B cell (primary cell): ENCODE results near the gene PASD1. TPM values are rescaled to one million over a fixed set of nuclear protein-coding genes. Genes with fewer than 3 reads are reported as not detected.

Experiments used
- ATAC-seq: fragments of 200-7000 bp; cut with Tn5 transposase; one replicate; pipeline ENCODE4 v1.10.0; 2021; ENCODE audit warnings: low read depth, mild to moderate bottlenecking, moderate number of reproducible peaks, moderate library complexity
- CTCF ChIA-PET: fragments of 350-600 bp; sonication (Branson Sonifier 250); formaldehyde crosslinking; loops from one replicate; lab custom pipeline; 2021; ENCODE audit warnings: antibody characterized with exemption, inconsistent platforms; lab: Charles Lee
- POLR2A ChIA-PET: fragments of 350-600 bp; sonication (Branson Sonifier 250); formaldehyde crosslinking; loops from one replicate; lab custom pipeline; 2021; ENCODE audit warnings: antibody characterized with exemption; lab: Charles Lee
- DNase-seq: peaks from one replicate; pipeline ENCODE4 v3.0.0; 2013
- H2AFZ ChIP-seq: 2 replicates; pipeline ENCODE4 v1.6.1; 2012; ENCODE audit warnings: mild to moderate bottlenecking, low read depth, low read length; ENCODE audit not compliant: insufficient read depth, poor library complexity, severe bottlenecking
- H3K27ac ChIP-seq, 2 donors: 1 replicate in 1 of 2; 2 replicates in 1 of 2; pipeline ENCODE4 v1.5.1; 2012 to 2013; ENCODE audit warnings: low read length in 2 of 2, mild to moderate bottlenecking in 2 of 2, moderate library complexity in 1 of 2
- H3K27me3 ChIP-seq, 4 experiments: fragments of 200-600 bp in 1 of 4; sonication (generic) in 1 of 4; replicated peaks in 1 of 4; 1 replicate in 2 of 4; 2 replicates in 2 of 4; pipeline versions ENCODE4 v1.6.1 to v1.7.0; 2013 to 2016; ENCODE audit warnings: low read length in 3 of 4, mild to moderate bottlenecking in 2 of 4, mixed read lengths in 1 of 4, moderate library complexity in 1 of 4; ENCODE audit not compliant: insufficient read depth in 4 of 4, control insufficient read depth in 3 of 4; ENCODE audit errors: control extremely low read depth in 1 of 4
- H3K36me3 ChIP-seq, 2 experiments: replicated peaks in 1 of 2; 1 replicate in 1 of 2; 2 replicates in 1 of 2; pipeline versions ENCODE4 v1.6.1 to v1.7.1; 2013; ENCODE audit warnings: low read length in 1 of 2; ENCODE audit not compliant: insufficient read depth in 2 of 2, control insufficient read depth in 1 of 2; ENCODE audit errors: control extremely low read depth in 1 of 2, extremely low read depth in 1 of 2
- H3K4me1 ChIP-seq, 2 donors: fragments of 200-600 bp in 1 of 2; sonication (generic) in 1 of 2; 1 replicate in 1 of 2; 2 replicates in 1 of 2; pipeline versions ENCODE4 v1.5.1 to v1.6.1; 2013 to 2017; ENCODE audit warnings: low read length in 2 of 2; ENCODE audit not compliant: control insufficient read depth in 2 of 2, insufficient read depth in 2 of 2
- H3K4me2 ChIP-seq: replicated peaks from 2 replicates; pipeline ENCODE3; 2012; ENCODE audit warnings: mild to moderate bottlenecking, low read depth, low read length; ENCODE audit not compliant: poor library complexity, severe bottlenecking
- H3K4me3 ChIP-seq, 5 experiments: fragments of 200-600 bp in 1 of 5; sonication (generic) in 1 of 5; 1 replicate in 3 of 5; 2 replicates in 2 of 5; pipeline versions ENCODE4 v1.5.1 to v1.7.0; 2011 to 2016; ENCODE audit warnings: low read length in 4 of 5, mild to moderate bottlenecking in 4 of 5, low read depth in 2 of 5, control low read depth in 1 of 5, moderate library complexity in 1 of 5; ENCODE audit not compliant: insufficient read depth in 1 of 5; ENCODE audit errors: control extremely low read depth in 1 of 5, extremely low read depth in 1 of 5
- H3K79me2 ChIP-seq: fragments of 200-600 bp; sonication (generic); one replicate; pipeline ENCODE4 v1.6.0; 2016; ENCODE audit warnings: low read length; ENCODE audit not compliant: control insufficient read depth, insufficient read depth
- H3K9ac ChIP-seq: fragments of 200-600 bp; sonication (generic); 2 replicates; pipeline ENCODE4 v1.6.1; 2017; ENCODE audit warnings: mild to moderate bottlenecking, low read length, moderate library complexity
- H3K9me3 ChIP-seq, 3 donors: one replicate each; pipeline versions ENCODE4 v1.6.1 to v1.7.1; 2013; ENCODE audit warnings: low read length in 2 of 3; ENCODE audit not compliant: control insufficient read depth in 2 of 3, insufficient read depth in 1 of 3; ENCODE audit errors: control extremely low read depth in 1 of 3
- H4K20me1 ChIP-seq: 2 replicates; pipeline ENCODE4 v1.6.0; 2012; ENCODE audit warnings: mild to moderate bottlenecking, low read length; ENCODE audit not compliant: insufficient read depth, control insufficient read depth, poor library complexity, severe bottlenecking
- H3K27ac Mint-ChIP-seq: one replicate; pipeline ENCODE4 v1.8.0; 2021; ENCODE audit warnings: mixed read lengths
- H3K27me3 Mint-ChIP-seq: one replicate; pipeline ENCODE4 v1.8.0; 2021; ENCODE audit warnings: mixed read lengths
- H3K4me1 Mint-ChIP-seq: one replicate; pipeline ENCODE4 v1.8.0; 2021; ENCODE audit warnings: mixed read lengths
- H3K4me3 Mint-ChIP-seq: one replicate; pipeline ENCODE4 v1.8.0; 2021; ENCODE audit warnings: mixed read lengths
- H3K9me3 Mint-ChIP-seq: one replicate; pipeline ENCODE4 v1.8.0; 2022; ENCODE audit warnings: mixed read lengths; ENCODE audit not compliant: insufficient read depth
- EZH2 ChIP-seq: IDR thresholded peaks from 2 replicates; pipeline ENCODE4 v1.6.1; 2012; ENCODE audit warnings: borderline replicate concordance, low read depth, mild to moderate bottlenecking, moderate library complexity, low read length; ENCODE audit not compliant: insufficient read depth, poor library complexity, severe bottlenecking
- WGBS: methylation state at CpG from one replicate; pipeline ENCODE4 v1.1.5; 2013; ENCODE audit warnings: missing lambda C conversion rate; ENCODE audit not compliant: insufficient coverage; 5-methylcytosine and 5-hydroxymethylcytosine counted together
- intact Hi-C: fragments of 100-400 bp; cut with micrococcal nuclease; formaldehyde crosslinking; loops from one replicate; pipeline ENCODE4 v1.10.0; 2022
- polyA plus RNA-seq: library from polyadenylated mRNA; depleted of rRNA; stranded (reverse); fragments of >200 nt; gene quantifications from 2 replicates; pipeline ENCODE4 v1.2.3, GENCODE V29; 2012
- total RNA-seq, 2 donors: library from RNA; stranded (reverse); fragments of 120-200 nt in 1 of 2; gene quantifications; 1 replicate in 1 of 2; 2 replicates in 1 of 2; pipeline versions ENCODE4 v1.2.3 to v1.2.4, GENCODE V29; 2013 to 2022
- TF ChIP-seq, protein P1 (sequence below): fragments of 200-600 bp; IDR thresholded peaks from one replicate; pipeline ENCODE4 v1.8.0; 2022; ENCODE audit warnings: antibody characterized with exemption, mild to moderate bottlenecking

Gene PASD1
- total and polyA plus RNA-seq, 2 donors (not counting 1 experiment from before 2014, with no cell fraction given), result not detected

DNA sequence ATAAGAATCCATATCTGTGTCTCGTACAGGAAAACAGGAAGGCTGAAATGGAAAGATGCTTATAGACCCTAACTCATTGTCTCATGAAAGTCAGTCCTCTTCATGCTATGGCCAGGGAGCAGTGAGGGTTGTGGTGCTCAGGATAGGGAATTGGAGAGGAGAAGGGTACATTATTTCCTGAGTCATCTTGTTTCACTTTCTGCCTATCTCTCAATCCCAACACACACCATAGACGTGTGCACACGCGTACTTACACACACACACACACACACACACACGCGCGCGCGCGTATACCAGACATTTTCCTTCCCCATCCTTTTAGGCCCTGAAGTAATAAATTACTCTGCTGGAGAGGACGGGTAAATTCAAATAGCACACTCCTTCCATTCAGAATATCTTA lies 78.1 kb downstream of the PASD1 start:
- Histone ChIP-seq H3K4me1 (no peaks in the 10 kb centered on the region), H3K4me3 (no peak overlapping the region), H3K9ac (no peak overlapping the region), H3K4me2 (no peak overlapping the region), H3K27ac (no peak overlapping the region), H3K9me3 (no peaks in the 10 kb centered on the region), H2AFZ (no peak overlapping the region), H3K36me3 (no peaks in the 10 kb centered on the region), H4K20me1 (no peaks in the 10 kb centered on the region), H3K27me3 (no peaks in the 10 kb centered on the region), H3K79me2 (no peaks in the 10 kb centered on the region)
- ChIA-PET POLR2A (no interaction called here), CTCF (no interaction called here)
- no CpG with 5 or more reads among the region's 11 CpGs for WGBS
- Mint-ChIP-seq H3K9me3 (no peaks in the 10 kb centered on the region), H3K27me3 (peaks cover 3% of the 10 kb centered on the region), H3K4me3 (no peak overlapping the region), H3K27ac (no peak overlapping the region), H3K4me1 (no peaks in the 10 kb centered on the region)
- ATAC-seq, result no peak
- DNase-seq, result no peak
- TF ChIP-seq EZH2, result no peak
- TF ChIP-seq, protein P1, sequence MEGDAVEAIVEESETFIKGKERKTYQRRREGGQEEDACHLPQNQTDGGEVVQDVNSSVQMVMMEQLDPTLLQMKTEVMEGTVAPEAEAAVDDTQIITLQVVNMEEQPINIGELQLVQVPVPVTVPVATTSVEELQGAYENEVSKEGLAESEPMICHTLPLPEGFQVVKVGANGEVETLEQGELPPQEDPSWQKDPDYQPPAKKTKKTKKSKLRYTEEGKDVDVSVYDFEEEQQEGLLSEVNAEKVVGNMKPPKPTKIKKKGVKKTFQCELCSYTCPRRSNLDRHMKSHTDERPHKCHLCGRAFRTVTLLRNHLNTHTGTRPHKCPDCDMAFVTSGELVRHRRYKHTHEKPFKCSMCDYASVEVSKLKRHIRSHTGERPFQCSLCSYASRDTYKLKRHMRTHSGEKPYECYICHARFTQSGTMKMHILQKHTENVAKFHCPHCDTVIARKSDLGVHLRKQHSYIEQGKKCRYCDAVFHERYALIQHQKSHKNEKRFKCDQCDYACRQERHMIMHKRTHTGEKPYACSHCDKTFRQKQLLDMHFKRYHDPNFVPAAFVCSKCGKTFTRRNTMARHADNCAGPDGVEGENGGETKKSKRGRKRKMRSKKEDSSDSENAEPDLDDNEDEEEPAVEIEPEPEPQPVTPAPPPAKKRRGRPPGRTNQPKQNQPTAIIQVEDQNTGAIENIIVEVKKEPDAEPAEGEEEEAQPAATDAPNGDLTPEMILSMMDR, result no peak
- intact Hi-C loops, result no loop called here

GRCh38 chrX:151675121-151675746 lies 111.8 kb downstream of the PASD1 start:
- ChIA-PET CTCF (no interaction called here), POLR2A (no interaction called here)
- no peaks in the 10 kb centered on the region for H4K20me1 ChIP-seq
- no peak overlapping the region for H3K4me3 ChIP-seq
- intact Hi-C loops, result no loop called here
- H3K27ac ChIP-seq, result no peak overlapping the region
- no peak overlapping the region for H3K27ac Mint-ChIP-seq
- no peak for DNase-seq
- no peaks in the 10 kb centered on the region for H3K27me3 Mint-ChIP-seq
- no peak overlapping the region for H2AFZ ChIP-seq
- no peak overlapping the region for H3K4me3 Mint-ChIP-seq
- no peaks in the 10 kb centered on the region for H3K9me3 ChIP-seq
- no peaks in the 10 kb centered on the region for H3K27me3 ChIP-seq
- no peak overlapping the region for H3K4me2 ChIP-seq
- no peaks in the 10 kb centered on the region for H3K36me3 ChIP-seq
- H3K4me1 Mint-ChIP-seq, result no peaks in the 10 kb centered on the region
- H3K9ac ChIP-seq, result no peak overlapping the region
- no peaks in the 10 kb centered on the region for H3K9me3 Mint-ChIP-seq
- ATAC-seq, result no peak
- TF ChIP-seq, protein P1, result no peak
- TF ChIP-seq EZH2, result no peak
- no peaks in the 10 kb centered on the region for H3K4me1 ChIP-seq
- no peaks in the 10 kb centered on the region for H3K79me2 ChIP-seq
- 69% methylated on average over 3 of the region's 6 CpGs for WGBS
